NCI-H2107 treated with DMSO at 0.1 percent for 48 hours (cell line): ENCODE results near the gene SIGLEC15.
"Not testable (repeated sequence)": the region's sequence is repeated elsewhere in the genome, so short reads cannot be mapped to it uniquely, and the experiment has no call there.

Experiments
- DNase-seq: peaks from one replicate; lab custom pipeline; 2025; ENCODE audit not compliant: unreplicated experiment; lab: John Stamatoyannopoulos, UW

SIGLEC15 gene

DNA sequence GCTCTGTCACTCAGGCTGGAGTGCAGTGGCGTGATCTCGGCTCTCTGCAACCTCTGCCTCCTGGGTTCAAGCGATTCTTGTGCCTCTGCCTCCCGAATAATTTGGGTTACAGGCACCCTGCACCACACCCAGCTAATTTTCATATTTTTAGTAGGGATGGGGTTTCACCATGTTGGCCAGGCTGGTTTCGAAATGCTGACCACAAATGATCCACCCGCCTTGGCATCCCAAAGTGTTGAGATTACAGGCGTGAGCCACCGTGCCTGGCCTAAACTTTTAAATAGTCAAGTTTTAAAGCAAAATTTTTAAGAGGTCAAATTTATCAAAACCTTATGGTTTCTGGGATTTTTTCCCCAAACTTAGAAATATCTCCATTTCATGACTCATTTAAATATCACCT lies 6.7 kb upstream of the SIGLEC15 start:
- not testable (repeated sequence) for DNase-seq

DNA sequence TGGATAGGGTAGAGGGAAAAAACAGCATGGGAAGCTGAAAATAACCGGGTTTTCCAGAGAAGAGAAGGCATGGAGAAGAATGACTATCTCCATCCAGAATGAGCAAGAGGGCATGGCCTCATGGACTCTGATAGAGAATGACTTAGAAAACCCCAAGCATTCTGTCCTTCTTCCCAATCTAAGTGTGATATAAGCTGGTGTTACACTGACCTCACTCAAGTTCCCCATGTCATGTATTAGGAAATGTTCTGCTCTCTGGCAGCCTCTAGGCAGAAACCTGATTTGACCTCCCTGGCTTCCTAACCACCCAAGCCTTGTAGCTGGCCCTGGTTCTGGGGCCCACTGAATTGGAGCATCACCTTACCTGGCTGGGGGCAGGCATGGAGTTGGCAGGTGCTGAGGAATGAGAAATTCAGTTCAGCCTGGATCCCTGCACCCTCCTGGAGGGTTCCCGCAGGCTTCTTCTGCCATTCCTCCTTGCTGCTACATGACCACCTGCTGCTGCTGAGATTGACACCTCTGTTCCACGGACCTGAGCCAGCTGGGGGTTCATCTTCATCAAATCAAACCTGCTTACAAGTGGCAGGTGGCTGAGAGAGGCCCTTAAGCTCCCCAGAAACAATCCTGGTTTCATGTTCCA lies 5.2 kb upstream of the SIGLEC15 start:
- peak; percentile 78 for DNase-seq

DNA sequence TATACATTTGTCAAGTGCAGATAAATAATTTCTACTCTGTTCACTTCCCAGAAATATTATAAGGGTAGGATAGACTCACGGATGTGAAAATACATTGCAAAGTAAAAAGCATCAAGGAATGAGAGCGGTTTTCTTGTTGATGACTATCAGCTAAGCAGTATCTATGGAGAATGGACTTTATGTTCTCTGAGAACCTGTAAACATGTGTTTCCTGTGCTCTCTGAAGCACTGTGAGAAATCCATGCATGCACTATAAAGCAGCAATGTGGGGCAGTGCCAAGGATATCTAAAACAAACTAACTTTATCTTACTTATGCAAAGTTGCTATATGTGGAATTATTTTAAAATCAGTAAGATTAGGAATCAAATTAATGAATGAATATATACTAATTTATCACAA lies 4.4 kb upstream of the SIGLEC15 start:
- no peak for DNase-seq

GRCh38 chr18:45821711-45822110 lies 3.8 kb upstream of the SIGLEC15 start:
- DNase-seq: no peak

- no peak for DNase-seq
Measured at GRCh38 chr18:45826084-45826483, 609 bp downstream of the SIGLEC15 start.

DNA sequence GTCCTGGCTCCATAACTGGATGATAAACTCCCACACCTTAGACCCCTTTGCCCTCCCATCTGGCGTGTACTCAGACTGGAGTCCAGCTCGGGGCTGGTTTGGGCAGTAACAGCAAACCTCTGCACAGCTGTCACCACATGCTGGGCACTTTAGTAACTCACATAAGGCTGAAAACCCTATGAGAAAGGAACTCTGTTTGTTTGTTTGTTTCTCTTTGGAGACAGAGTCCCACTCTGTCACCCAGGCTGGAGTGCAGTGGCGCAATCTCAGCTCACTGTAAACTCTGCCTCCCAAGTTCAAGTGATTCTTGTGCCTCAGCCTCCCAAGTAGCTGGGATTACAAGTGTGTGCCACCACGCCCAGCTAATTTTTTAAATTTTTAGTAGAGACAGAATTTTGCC lies 1.2 kb downstream of the SIGLEC15 start:
- DNase-seq: not testable (repeated sequence)

DNA sequence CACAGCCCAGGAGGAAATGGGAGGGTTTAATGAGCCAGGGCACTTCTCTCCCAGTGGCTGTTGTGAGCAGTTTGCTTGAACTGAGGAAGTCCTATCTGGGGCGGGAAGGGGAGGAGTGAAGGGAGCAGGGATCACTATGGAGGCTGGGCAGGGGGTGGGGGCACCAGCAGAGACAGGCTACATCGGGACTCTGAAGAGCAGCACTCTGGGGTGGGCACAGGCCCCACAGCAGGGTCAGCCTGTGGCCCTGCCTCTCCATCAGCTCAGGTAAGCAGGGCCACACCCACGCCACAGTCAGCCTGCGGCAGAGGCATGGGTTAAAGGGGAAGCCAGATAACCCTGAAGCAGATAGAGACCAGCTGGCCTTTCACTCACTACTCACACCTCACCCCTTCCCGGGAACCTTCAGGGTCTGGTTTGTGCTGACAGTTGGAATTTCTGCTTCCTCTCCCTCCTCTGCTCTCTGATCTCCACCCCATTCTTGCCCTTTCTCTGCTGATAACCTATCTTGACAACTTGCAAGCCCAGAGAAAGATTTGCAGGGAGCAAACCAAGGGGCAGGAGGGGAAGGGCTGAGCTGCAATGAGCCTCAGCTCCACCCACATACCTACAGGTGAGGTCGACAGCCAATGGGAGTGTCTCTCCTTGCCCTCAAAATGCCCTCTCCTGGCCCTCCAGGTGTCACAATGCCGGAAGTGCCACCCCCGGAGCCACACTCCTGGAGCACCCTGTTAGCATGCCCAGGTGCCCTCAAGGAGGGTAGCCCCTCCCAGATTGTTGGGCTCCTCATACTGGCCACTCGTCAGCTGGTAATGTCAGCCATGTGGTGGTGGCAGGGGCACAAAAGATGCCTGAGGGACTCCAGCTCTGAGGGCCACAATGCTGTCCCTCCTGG lies 3.7 kb downstream of the SIGLEC15 start:
- peak; percentile 55 for DNase-seq

- DNase-seq: peak; percentile 57
Measured at GRCh38 chr18:45829855-45830254, 4.4 kb downstream of the SIGLEC15 start.

- DNase-seq: no peak
Measured at GRCh38 chr18:45830917-45831316, 5.4 kb downstream of the SIGLEC15 start.

GRCh38 chr18:45833846-45834245 lies 8.4 kb downstream of the SIGLEC15 start:
- no peak for DNase-seq

DNA sequence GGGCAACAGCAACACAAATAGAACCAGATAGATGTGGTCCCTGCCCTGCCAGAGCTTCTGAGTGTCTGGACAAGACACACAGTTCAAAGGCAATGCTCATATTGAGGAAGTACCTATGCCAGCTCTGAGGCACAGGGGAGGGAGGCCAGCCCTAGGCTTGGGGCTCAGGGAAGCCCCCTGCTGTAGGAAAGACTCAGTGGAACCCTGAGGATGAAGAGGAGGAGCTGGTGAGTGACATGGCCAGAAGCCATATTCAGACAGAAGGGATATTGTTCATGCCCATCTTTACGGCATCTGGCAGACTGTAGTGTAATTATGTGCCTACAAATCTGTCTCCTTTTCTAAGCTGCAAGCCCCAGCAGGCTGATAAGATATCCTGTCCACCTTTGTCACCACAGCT lies 8.8 kb downstream of the SIGLEC15 start:
- DNase-seq: no peak

- no peak for DNase-seq
Measured at GRCh38 chr18:45835057-45835636, 9.7 kb downstream of the SIGLEC15 start.

DNA sequence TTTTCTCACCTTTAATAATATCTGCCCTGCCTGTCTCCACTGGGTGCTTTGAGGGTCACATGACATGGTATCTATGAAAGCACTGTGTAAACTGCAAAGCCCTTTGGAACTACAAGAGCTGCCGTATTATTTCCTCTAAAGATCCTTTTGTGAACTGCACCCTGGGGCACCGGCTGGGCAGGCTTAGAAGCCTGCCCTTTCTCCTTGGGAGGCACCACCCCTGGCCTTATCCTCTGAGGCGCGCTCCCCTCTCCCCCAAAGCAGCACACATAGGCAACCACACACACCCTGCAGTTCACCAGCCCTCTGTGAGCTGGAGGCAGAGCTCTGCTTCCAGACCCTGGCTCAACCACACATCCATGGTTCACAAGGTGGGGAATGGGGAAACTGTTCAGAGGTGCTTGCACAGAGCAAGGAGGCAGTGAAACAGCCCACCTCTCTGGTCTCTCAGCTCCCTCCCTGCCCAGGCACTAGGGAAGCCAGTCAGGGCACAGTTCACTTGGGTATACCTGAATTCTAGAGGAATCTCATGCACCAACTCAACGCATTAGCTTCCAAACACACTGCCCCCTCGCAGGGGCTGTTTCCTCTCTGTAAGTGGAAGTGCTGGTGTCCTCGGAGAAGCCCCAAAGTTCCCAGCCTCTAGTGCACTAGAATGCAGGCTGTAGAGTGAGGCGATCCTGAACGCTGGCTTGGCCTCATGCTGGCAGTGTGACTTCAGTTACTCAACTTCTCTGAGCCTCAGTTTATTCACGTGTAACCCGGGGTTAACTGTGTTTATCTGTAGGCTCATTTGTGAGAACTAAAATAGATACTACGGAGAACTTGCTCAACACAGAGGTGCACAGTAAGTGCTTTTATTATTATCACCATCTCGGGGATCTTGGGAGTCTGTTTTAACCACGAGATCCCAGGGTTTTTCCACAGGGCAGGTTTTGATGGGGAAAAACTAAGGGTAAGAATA lies 11.0 kb downstream of the SIGLEC15 start:
- DNase-seq: peak; percentile 73

GRCh38 chr18:45837283-45838070 lies 12.0 kb downstream of the SIGLEC15 start:
- DNase-seq: no peak

DNA sequence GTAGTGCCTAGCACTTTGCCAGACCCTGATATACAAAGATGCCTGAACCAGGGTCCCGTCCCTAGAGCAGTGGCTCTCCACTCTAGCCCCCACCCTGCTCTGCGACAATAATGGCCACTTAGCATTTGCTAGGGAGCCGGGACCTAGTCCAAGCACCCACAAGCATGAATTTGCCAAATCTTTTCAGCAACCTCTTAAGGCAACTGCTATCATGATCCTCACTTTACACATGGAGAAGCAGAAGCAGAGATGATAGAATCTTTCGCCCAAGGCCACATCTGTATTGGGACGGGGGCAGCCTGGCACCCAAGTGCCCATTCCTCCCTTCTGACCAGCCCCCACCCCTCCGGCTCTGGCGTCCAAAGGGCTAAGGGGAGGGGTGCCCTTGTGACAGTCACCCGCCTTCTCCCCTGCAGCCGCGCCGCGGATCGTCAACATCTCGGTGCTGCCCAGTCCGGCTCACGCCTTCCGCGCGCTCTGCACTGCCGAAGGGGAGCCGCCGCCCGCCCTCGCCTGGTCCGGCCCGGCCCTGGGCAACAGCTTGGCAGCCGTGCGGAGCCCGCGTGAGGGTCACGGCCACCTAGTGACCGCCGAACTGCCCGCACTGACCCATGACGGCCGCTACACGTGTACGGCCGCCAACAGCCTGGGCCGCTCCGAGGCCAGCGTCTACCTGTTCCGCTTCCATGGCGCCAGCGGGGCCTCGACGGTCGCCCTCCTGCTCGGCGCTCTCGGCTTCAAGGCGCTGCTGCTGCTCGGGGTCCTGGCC lies 13.0 kb downstream of the SIGLEC15 start:
- DNase-seq: no peak

GRCh38 chr18:45839414-45840395 lies 14.2 kb downstream of the SIGLEC15 start:
- peak; percentile 50 for DNase-seq

DNA sequence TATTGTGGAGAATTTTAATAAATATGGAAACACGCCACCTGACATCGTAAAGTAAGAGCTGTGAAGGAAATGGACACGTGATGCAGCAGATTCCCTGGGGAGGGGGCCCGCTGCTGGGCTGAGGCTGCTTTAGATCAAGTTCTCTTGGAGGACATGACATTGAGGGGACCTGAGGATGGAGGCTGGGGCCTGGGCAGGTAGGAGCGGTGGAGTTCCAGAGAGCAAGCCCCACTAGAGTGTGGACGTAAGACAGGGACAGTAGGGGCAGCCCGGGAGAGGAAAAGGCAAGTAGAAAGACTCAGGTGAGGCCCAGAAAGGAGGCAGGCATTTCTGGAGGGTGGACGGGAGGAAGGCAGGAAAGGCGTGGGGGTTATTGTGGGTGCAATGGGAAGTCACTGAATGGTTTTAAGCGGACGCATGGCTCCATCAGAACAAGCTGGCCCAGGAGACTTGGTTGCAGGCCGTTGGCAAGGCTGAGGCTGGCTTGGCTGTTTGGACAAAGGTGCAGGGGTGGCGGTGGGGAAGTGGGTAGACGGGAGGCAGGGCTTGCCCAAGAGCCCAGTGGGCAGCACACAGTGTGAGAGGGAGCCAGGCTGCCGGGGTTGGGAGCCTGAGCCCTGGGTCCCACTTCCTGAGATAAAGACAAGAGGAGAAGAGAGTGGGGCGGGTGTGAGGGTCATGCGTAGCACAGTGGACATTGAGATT lies 15.7 kb downstream of the SIGLEC15 start:
- no peak for DNase-seq
